AML-193 (cell line): ENCODE data around the gene C11orf86.

ENCODE experiments used
- DNase-seq, 2 experiments: peaks; one replicate each; lab custom pipeline; 2025; lab: John Stamatoyannopoulos, UW

The C11orf86 gene

GRCh38 chr11:67024966-67025365 lies 49.9 kb downstream of the C11orf86 start:
- DNase-seq: no peak

GRCh38 chr11:67025750-67026149 lies 50.6 kb downstream of the C11orf86 start:
- DNase-seq: no peak
